PC-3 (cell line): ENCODE data around the gene FAXC.

ENCODE experiments used
- CTCF ChIP-seq: fragments of 300-600 bp; sonication (generic); conservative IDR thresholded peaks from 2 replicates; pipeline ENCODE4 v1.5.1; 2017; ENCODE audit warnings: antibody characterized with exemption, low read depth, mild to moderate bottlenecking, low read length
- EZH2 ChIP-seq: fragments of 300-600 bp; sonication (generic); IDR thresholded peaks from one replicate; pipeline ENCODE4 v1.6.1; 2017; ENCODE audit warnings: antibody characterized with exemption, mild to moderate bottlenecking, low read length; ENCODE audit not compliant: unreplicated experiment

- TF ChIP-seq CTCF (no peak), EZH2 (no peak)
These were observed 10.3 kb upstream of the FAXC start for GRCh38 chr6:99359800-99360199.
